ENCODE results near the gene AGO1.

DNA sequence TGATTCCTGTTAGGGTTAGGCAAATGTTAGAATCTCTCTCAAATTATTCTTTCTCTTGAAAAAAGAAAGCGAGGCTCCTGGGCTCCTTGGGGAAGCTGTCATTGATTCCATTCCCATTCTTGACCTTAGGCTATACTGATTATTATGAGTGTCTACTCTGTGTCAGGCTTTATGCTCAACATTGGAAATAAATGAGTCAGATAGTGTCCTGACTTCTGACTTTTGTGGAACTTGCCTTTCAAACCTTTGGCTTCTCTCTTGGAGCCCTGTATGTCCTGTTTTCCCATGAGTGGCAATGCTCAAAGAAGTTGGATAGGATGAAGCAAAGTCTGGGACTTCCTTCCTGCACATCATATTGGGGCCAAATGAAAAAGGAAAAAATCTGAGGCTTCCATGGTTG is 11.6 kb downstream of the AGO1 start:
- no peak for TF ChIP-seq EP300 (IDR thresholded peaks at IDR 0.05)
- no peak for TF ChIP-seq POLR2A (IDR thresholded peaks at IDR 0.05)

Measured in upper lobe of left lung (tissue), 4 donors.